H1 (cell line): ENCODE data around the gene FBN1. TPM values are rescaled to one million over a fixed set of nuclear protein-coding genes. Genes with fewer than 3 reads are reported as not detected.

Experiments
- CHD2 ChIP-seq: IDR thresholded peaks from 2 replicates; pipeline ENCODE4 v1.6.1; 2012; ENCODE audit warnings: low read length, improper control_type of control experiment
- TEAD4 ChIP-seq: IDR thresholded peaks from 2 replicates; pipeline ENCODE4 v1.6.1; 2012; ENCODE audit warnings: low read depth, low read length, inconsistent platforms, mixed read lengths
- YY1 ChIP-seq: IDR thresholded peaks from 2 replicates; pipeline ENCODE4 v1.6.1; 2011; ENCODE audit warnings: low read depth, mild to moderate bottlenecking, low read length
- ZNF274 ChIP-seq: IDR thresholded peaks from 2 replicates; pipeline ENCODE4 v1.7.0; 2012; ENCODE audit warnings: low read length, borderline replicate concordance; ENCODE audit errors: extremely low read depth
- polyA plus RNA-seq, 7 experiments: library from polyadenylated mRNA; depleted of rRNA in 3 of 7; stranded (reverse) in 5 of 7; unstranded in 2 of 7; fragments of >200 nt in 5 of 7; fragments of 200-250 nt in 2 of 7; gene quantifications; 1 replicate in 5 of 7; 2 replicates in 1 of 7; 4 replicates in 1 of 7; pipeline versions ENCODE4 v1.2.1 to v1.2.3, GENCODE V29; 2011 to 2013; ENCODE audit warnings: missing spikeins in 2 of 7, mixed read lengths in 2 of 7
- total RNA-seq: library from RNA; stranded (reverse); fragmentation: NEBNext Ultra II Directional; extraction: Animal tissue kit (Norgen Biotek cat#: 25700); gene quantifications from 2 replicates; pipeline ENCODE4 v1.2.1, GENCODE V29; 2021
- TF ChIP-seq, protein P1 (sequence below): IDR thresholded peaks from 2 replicates; pipeline ENCODE4 v1.6.1; 2012; ENCODE audit warnings: low read length, inconsistent platforms

FBN1 gene
- total and polyA plus RNA-seq, 2 of the 8 experiments (the other 6 are each of a cell fraction or from before 2014, with no cell fraction given) = 3.0 to 4.0 TPM

GRCh38 chr15:48361685-48362084, 283.8 kb downstream of the FBN1 start (continued):
- TF ChIP-seq, protein P1, sequence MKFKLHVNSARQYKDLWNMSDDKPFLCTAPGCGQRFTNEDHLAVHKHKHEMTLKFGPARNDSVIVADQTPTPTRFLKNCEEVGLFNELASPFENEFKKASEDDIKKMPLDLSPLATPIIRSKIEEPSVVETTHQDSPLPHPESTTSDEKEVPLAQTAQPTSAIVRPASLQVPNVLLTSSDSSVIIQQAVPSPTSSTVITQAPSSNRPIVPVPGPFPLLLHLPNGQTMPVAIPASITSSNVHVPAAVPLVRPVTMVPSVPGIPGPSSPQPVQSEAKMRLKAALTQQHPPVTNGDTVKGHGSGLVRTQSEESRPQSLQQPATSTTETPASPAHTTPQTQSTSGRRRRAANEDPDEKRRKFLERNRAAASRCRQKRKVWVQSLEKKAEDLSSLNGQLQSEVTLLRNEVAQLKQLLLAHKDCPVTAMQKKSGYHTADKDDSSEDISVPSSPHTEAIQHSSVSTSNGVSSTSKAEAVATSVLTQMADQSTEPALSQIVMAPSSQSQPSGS = no peak
- no peak for TF ChIP-seq TEAD4
- no peak for TF ChIP-seq CHD2
- TF ChIP-seq ZNF274 = no peak
- no peak for TF ChIP-seq YY1
